KOPT-K1 (cell line): Measurements from ENCODE around the gene ANO2.
"Not testable (repeated sequence)": the region's sequence is repeated elsewhere in the genome, so short reads cannot be mapped to it uniquely, and the experiment has no call there.

ENCODE experiments used
- H3K27ac ChIP-seq: fragments of 200-600 bp; sonication (generic); 2 replicates; pipeline ENCODE4 v1.5.1; 2016; ENCODE audit warnings: antibody characterized with exemption, mild to moderate bottlenecking, low read depth, low read length; ENCODE audit not compliant: poor library complexity, severe bottlenecking
- H3K36me3 ChIP-seq: fragments of 200-600 bp; sonication (generic); 2 replicates; pipeline ENCODE4 v1.5.1; 2017; ENCODE audit warnings: antibody characterized with exemption, mild to moderate bottlenecking, low read length, moderate library complexity; ENCODE audit not compliant: insufficient read depth
- H3K9me3 ChIP-seq: fragments of 200-600 bp; sonication (generic); 2 replicates; pipeline ENCODE4 v1.5.1; 2017; ENCODE audit warnings: antibody characterized with exemption, low read length, mild to moderate bottlenecking; ENCODE audit not compliant: insufficient read depth, poor library complexity, severe bottlenecking

Gene ANO2

DNA sequence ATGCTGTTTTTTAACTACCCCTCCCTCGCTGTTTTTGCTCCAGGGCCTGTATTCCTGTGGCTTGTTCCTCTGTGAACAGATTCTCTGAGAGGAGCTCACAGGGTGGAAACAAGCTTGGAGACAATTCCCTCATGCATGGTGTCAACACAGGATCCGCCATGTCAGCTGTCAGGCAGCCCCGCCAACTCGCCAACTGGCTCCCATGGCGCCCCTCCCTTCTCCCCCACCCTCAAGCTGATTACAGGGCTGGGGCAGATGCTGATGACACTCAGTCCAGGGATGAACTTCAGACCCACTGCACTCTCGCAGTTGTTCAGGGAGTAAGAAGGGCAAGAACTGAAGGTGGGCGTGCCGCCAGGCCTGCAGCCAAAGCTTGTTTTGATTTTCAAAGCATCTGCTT is 283.2 kb downstream of the ANO2 start:
- Histone ChIP-seq H3K36me3 (no peaks in the 10 kb centered on the region), H3K27ac (no peak overlapping the region)

DNA sequence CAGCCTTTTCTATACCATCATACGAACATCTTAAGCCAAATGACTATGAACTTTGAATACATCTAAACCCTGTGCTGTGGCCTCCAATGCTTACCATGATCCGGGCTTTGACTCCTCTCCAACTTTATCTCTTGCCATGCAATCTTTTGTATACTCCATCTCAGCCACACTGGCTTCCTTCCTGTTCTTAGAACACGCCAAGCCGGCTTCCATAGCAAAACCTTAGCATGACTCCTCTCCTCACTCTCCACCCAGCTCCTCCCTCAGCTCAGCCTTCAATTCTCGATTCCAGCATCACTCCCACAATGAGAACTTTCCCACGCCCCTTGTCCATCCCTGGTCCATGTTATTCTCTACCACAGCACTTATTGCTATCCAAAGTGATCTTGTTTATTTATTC is 284.8 kb downstream of the ANO2 start:
- Histone ChIP-seq H3K9me3 (no peaks in the 10 kb centered on the region), H3K36me3 (no peaks in the 10 kb centered on the region), H3K27ac (no peak overlapping the region)

More for the DNA sequence above, 283.2 kb downstream of the ANO2 start:
- no peaks in the 10 kb centered on the region for H3K9me3 ChIP-seq

- H3K27ac ChIP-seq, H3K36me3 ChIP-seq, H3K9me3 ChIP-seq: not testable (repeated sequence)
Measured at GRCh38 chr12:5658339-5658941, 286.6 kb downstream of the ANO2 start.

DNA sequence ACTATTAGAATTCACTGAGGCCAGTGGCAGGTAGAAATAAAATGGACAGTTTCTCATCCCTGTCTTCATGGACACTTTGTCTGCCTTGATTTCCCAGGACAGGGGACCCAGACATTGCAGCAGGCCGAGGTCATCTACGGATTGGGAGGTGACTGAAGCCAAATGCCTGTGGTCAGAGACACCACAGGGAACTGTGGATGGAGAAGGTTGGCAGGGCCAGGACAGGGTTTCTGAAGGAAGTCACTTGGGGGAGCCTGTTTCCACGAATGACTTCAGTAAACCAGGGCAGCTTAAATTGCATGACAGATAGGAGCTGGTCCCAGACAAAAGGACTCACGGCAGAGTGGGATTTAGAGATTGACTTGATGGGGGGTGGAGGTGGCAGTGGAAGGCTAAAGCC is 288.2 kb downstream of the ANO2 start:
- no peak overlapping the region for H3K27ac ChIP-seq
- H3K36me3 ChIP-seq = no peaks in the 10 kb centered on the region
- no peaks in the 10 kb centered on the region for H3K9me3 ChIP-seq

DNA sequence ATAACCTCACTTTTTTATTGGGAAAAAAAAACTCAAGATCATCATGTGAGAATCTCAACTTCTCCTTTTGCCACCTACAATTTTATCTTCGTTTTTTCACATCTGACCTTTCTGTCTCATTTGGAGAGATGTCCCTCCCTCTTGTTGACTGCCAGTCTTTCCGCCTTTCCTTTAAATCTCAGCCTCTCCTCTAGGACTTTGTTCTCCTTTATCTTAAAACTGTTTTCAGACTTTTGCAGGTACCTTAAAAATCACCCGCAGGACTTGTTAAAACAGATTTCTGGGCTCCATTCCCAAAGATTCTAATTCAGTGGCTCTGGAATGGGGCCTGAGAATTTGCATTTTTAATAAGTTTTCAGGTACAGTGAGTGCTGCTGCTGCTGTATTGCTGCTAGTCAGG is 289.9 kb downstream of the ANO2 start:
- Histone ChIP-seq H3K27ac (no peak overlapping the region), H3K36me3 (no peaks in the 10 kb centered on the region), H3K9me3 (no peaks in the 10 kb centered on the region)

GRCh38 chr12:5654019-5654418 is 291.0 kb downstream of the ANO2 start:
- H3K27ac ChIP-seq = no peak overlapping the region
- no peaks in the 10 kb centered on the region for H3K36me3 ChIP-seq
- H3K9me3 ChIP-seq = no peaks in the 10 kb centered on the region

- H3K36me3 ChIP-seq = no peaks in the 10 kb centered on the region
- no peak overlapping the region for H3K27ac ChIP-seq
- no peaks in the 10 kb centered on the region for H3K9me3 ChIP-seq
Measured at GRCh38 chr12:5650829-5651461, 294.1 kb downstream of the ANO2 start.

GRCh38 chr12:5650281-5650680 is 294.8 kb downstream of the ANO2 start:
- Histone ChIP-seq H3K36me3 (no peaks in the 10 kb centered on the region), H3K27ac (no peak overlapping the region), H3K9me3 (no peaks in the 10 kb centered on the region)

- Histone ChIP-seq H3K27ac (no peak overlapping the region), H3K9me3 (no peaks in the 10 kb centered on the region), H3K36me3 (no peaks in the 10 kb centered on the region)
Measured at GRCh38 chr12:5648692-5649359, 296.2 kb downstream of the ANO2 start.

DNA sequence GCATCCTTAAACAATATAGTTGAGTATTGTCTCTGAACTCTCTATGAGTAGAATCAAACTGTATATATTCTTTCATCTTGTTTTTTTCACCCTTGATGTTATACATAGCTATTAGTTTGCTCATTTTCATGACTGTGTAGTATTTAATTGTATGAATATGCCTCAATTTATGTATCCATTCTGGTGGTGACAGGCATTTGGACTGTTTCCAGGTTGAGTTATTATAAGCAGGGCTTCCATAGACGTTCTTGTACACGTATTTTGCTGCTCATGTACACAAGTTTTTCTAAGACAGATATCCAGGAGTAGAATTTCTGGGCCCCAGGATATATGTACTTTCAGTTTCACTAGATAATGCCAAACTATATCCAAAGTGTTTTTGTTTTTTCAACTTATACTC is 301.8 kb downstream of the ANO2 start:
- no peaks in the 10 kb centered on the region for H3K36me3 ChIP-seq
- no peaks in the 10 kb centered on the region for H3K9me3 ChIP-seq
- H3K27ac ChIP-seq = no peak overlapping the region

DNA sequence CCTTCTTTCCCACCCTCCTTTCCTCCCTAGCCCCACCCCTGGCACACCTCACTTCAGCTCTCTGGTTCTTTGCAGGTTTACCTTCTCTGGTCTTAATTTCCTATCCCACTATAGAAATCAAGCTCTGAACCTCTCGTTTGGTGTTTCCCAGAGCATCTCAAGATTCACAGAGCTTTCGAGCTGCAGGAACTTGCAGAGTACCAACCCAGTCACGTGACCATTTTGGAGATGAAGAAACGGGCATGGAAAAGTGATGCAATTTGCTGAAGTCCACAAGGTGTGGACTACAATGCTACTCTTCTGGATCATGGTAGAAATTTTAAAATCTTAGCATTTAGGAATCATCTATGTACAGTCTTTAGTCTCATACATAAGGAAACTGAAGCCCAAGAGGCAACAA is 307.4 kb downstream of the ANO2 start:
- Histone ChIP-seq H3K9me3 (no peaks in the 10 kb centered on the region), H3K27ac (no peak overlapping the region), H3K36me3 (no peaks in the 10 kb centered on the region)

DNA sequence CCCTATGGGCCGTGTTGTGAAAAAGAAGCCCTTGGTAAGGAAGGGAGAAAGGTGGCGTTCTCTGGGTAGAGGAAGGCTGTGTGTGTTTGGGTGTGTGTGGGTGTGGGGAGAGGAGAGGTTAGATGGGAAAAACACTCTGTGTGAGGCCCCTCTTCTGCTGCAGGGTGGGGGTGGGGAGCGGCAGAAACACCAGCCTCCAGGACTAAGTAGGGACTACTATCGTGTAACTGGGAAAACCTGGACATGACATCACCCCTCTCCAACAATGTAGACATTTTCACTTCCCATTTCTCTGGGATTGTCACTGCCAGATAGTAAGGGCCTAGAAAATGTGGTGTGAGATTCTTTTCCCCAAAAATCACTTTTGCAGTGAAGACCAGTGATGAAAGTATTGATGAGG is 308.2 kb downstream of the ANO2 start:
- Histone ChIP-seq H3K9me3 (no peaks in the 10 kb centered on the region), H3K27ac (no peak overlapping the region), H3K36me3 (no peaks in the 10 kb centered on the region)

DNA sequence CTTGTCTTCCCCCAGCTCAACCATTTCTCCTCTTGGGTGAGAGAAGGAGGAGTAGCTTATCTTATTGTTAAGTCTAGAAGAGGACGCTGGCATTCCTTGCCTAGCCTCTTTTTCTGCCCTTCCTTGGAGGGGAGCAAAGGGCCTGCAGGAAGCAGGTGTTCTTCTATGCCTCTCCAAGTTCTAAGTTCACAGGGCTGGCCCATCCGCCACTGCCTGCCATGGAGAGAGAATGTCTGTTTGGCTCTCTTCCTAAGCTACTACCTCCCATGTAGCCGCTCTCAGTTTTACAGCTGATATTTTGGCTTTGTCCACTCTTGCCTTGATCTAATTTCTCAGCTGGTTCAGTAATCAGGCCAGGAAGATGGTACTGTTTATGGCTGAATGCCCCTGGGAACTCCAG is 312.0 kb downstream of the ANO2 start:
- Histone ChIP-seq H3K9me3 (no peaks in the 10 kb centered on the region), H3K27ac (no peak overlapping the region), H3K36me3 (no peaks in the 10 kb centered on the region)

GRCh38 chr12:5632453-5632852 is 312.6 kb downstream of the ANO2 start:
- H3K36me3 ChIP-seq = no peaks in the 10 kb centered on the region
- no peak overlapping the region for H3K27ac ChIP-seq
- no peaks in the 10 kb centered on the region for H3K9me3 ChIP-seq

DNA sequence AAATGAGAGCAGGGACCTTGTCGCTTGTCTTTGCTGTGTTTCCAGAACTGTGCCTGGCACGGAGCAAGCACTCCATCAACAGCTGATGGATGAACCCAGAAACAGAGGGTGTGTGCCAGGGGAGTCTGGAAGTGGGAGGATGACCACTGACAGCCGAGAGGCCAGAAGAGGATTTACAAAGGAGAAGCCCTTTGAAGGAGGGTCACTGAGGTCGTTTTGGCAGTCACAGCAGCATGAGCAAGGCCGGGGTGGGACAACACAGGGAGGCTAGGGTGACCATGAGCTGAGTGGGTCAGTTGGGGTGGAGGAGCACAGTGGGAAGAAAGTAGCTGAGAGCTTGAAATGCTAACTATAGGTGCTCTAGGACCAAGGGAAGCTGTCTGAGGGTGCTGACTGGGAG is 313.6 kb downstream of the ANO2 start:
- no peaks in the 10 kb centered on the region for H3K9me3 ChIP-seq
- H3K36me3 ChIP-seq = no peaks in the 10 kb centered on the region
- H3K27ac ChIP-seq = no peak overlapping the region

GRCh38 chr12:5630726-5631125 is 314.3 kb downstream of the ANO2 start:
- Histone ChIP-seq H3K36me3 (no peaks in the 10 kb centered on the region), H3K27ac (no peak overlapping the region)

More at GRCh38 chr12:5630726-5631125, 314.3 kb downstream of the ANO2 start:
- no peaks in the 10 kb centered on the region for H3K9me3 ChIP-seq
